ENCODE measurements around the gene OBSL1. TPM values are rescaled to one million over a fixed set of nuclear protein-coding genes. Genes with fewer than 3 reads are reported as not detected.

Gene OBSL1
- total and polyA plus RNA-seq, 2 of the 4 experiments (the other 2 are of a cell fraction) = 21.5 to 51.2 TPM

GRCh38 chr2:219595256-219595655 is 23.9 kb upstream of the OBSL1 start:
- Histone ChIP-seq H2AK9ac (replicated peaks; ENCODE audit: low read depth, low read length, poor library complexity) (no peak overlapping the region), H4K20me1 (ENCODE audit: insufficient read depth, low read length) (no peaks in the 10 kb centered on the region), H3K4ac (ENCODE audit: low read depth, low read length) (no peak overlapping the region), H4K91ac (ENCODE audit: insufficient read depth, low read depth, low read length) (no peak overlapping the region), H3K9me1 (ENCODE audit: insufficient read depth, low read length) (peaks cover 6% of the 10 kb centered on the region; the same call in 1 of the 2 replicates), H3K4me1 (ENCODE audit: control insufficient read depth, insufficient read depth, low read length) (peaks cover 2% of the 10 kb centered on the region), H2BK15ac (ENCODE audit: low read depth, low read length) (no peak overlapping the region), H3K23ac (ENCODE audit: low read depth, low read length) (no peak overlapping the region), H4K8ac (ENCODE audit: low read depth in 2 of 2, low read length in 2 of 2) (peak overlapping the region in 1 of 2 experiments; percentile 0; a peak in 1 of 4 replicates), H2AK5ac (ENCODE audit: low read depth, low read length) (no peak overlapping the region), H2BK20ac (ENCODE audit: low read depth, low read length) (no peak overlapping the region), H3K9ac (ENCODE audit: low read depth, low read length) (0 out of 2 replicates have a peak overlapping the region, but pooled peaks have one; percentile 30), H3K79me1 (ENCODE audit: low read depth in 1 of 2, low read length in 2 of 2) (peaks cover 9 to 14% of the 10 kb centered on the region in 2 experiments), H3K14ac (replicated peaks; ENCODE audit: low read depth, low read length) (no peak overlapping the region), H4K5ac (ENCODE audit: low read depth, low read length) (peak overlapping the region; percentile 20), H3K27ac (ENCODE audit: insufficient read depth, low read length) (peak overlapping the region; percentile 7; the same call in 1 of the 2 replicates), H3K9me3 (ENCODE audit: control insufficient read depth, insufficient read depth, low read length) (no peaks in the 10 kb centered on the region), H3K18ac (ENCODE audit: low read depth, low read length) (no peak overlapping the region), H2BK5ac (ENCODE audit: low read depth, low read length, poor library complexity, severe bottlenecking) (no peak overlapping the region), H3K36me3 (ENCODE audit: control insufficient read depth, insufficient read depth, low read length) (no peaks in the 10 kb centered on the region), H2BK120ac (ENCODE audit: low read depth, low read length) (no peak overlapping the region), H3K4me2 (ENCODE audit: low read depth, low read length) (no peak overlapping the region; the same call in 1 of the 2 replicates), H3K4me3 (ENCODE audit: insufficient read depth, low read depth, low read length) (no peak overlapping the region), H3K27me3 (ENCODE audit: control insufficient read depth, insufficient read depth, low read length) (peaks cover 3% of the 10 kb centered on the region), H3K56ac (ENCODE audit: extremely low read depth, insufficient read depth, low read length) (no peak overlapping the region), H2AFZ (replicated peaks; ENCODE audit: low read length, poor library complexity) (no peak overlapping the region)
- intact Hi-C loops (cut with micrococcal nuclease) = loop anchor here (5.0 kb wide), 1 partner anchor 92 kb away; no protein-coding TSS in a partner anchor
- no peak for TF ChIP-seq RAD21 (IDR thresholded peaks at IDR 0.05; ENCODE audit: low read length)
- TF ChIP-seq CEBPB (IDR thresholded peaks at IDR 0.05; ENCODE audit: low read depth, low read length) = no peak
- TF ChIP-seq RFX5 (IDR thresholded peaks at IDR 0.05; ENCODE audit: low read depth, low read length) = no peak
- no peak for TF ChIP-seq RCOR1 (IDR thresholded peaks at IDR 0.05; ENCODE audit: insufficient replicate concordance, low read length)
- TF ChIP-seq BHLHE40 (IDR thresholded peaks at IDR 0.05; ENCODE audit: low read depth, low read length) = no peak
- TF ChIP-seq MAZ (IDR thresholded peaks at IDR 0.05; ENCODE audit: borderline replicate concordance, low read depth, low read length) = no peak
- TF ChIP-seq USF2 (IDR thresholded peaks at IDR 0.05; ENCODE audit: low read depth, low read length) = no peak
- no peak for TF ChIP-seq NFE2L2 (IDR thresholded peaks at IDR 0.05; ENCODE audit: low read depth, low read length)
- no peak for TF ChIP-seq MXI1 (IDR thresholded peaks at IDR 0.05; ENCODE audit: borderline replicate concordance, low read depth, low read length)
- TF ChIP-seq FOS (IDR thresholded peaks at IDR 0.05; ENCODE audit: low read depth, low read length) = no peak
- no peak for TF ChIP-seq MAFK (IDR thresholded peaks at IDR 0.05; ENCODE audit: low read depth, low read length)
- TF ChIP-seq ELK1 (IDR thresholded peaks at IDR 0.05; ENCODE audit: borderline replicate concordance, low read depth, low read length) = no peak
- peak; percentile 27 for DNase-seq
- dilution Hi-C loops (cut with HindIII; ENCODE audit: low sequenced_read_pairs, unreplicated experiment) = no loop called here
- in situ Hi-C loops (cut with MboI; ENCODE audit: low sequenced_read_pairs) = no loop called here
- POLR2A ChIA-PET (ENCODE audit: unreplicated experiment) = no interaction called here
- no CpG with 5 or more reads among the region's 3 CpGs for WGBS, 2 experiments (ENCODE audit: extremely low coverage in 2 of 2, insufficient read length in 1 of 2)
- BruUV-seq (replicated peaks) = no TSS peak
- CTCF ChIA-PET = no interaction called here
- no peak for ATAC-seq (ENCODE audit: low read depth)
